Omental fat pad (tissue), 4 donors: Measurements from ENCODE around the gene CIT. TPM values are rescaled to one million over a fixed set of nuclear protein-coding genes. Genes with fewer than 3 reads are reported as not detected.

Source experiments
- ATAC-seq: fragments of 150-250 bp; one replicate; pipeline ENCODE4 v1.9.1; 2016; ENCODE audit warnings: mild to moderate bottlenecking, moderate library complexity; ENCODE audit not compliant: low FRiP score
- DNase-seq: peaks from one replicate; pipeline ENCODE4 v3.0.0-alpha.2; 2019; ENCODE audit warnings: low spot score
- total RNA-seq, 4 donors: library from RNA; depleted of rRNA; stranded (reverse); fragments of >200 nt; gene quantifications; one replicate each; pipeline ENCODE4 v1.1.0, GENCODE V29; 2016
- TF ChIP-seq, protein P1 (sequence below), 3 donors: fragments of 450-650 bp; IDR thresholded peaks; one replicate each; pipeline ENCODE4 v1.5.1; 2016 to 2017; ENCODE audit warnings: antibody characterized with exemption in 3 of 3, mild to moderate bottlenecking in 3 of 3, moderate library complexity in 2 of 3

The CIT gene
- total RNA-seq, 4 donors from 2014 or later = 0.93 to 4.3 (median 3.4) TPM

DNA sequence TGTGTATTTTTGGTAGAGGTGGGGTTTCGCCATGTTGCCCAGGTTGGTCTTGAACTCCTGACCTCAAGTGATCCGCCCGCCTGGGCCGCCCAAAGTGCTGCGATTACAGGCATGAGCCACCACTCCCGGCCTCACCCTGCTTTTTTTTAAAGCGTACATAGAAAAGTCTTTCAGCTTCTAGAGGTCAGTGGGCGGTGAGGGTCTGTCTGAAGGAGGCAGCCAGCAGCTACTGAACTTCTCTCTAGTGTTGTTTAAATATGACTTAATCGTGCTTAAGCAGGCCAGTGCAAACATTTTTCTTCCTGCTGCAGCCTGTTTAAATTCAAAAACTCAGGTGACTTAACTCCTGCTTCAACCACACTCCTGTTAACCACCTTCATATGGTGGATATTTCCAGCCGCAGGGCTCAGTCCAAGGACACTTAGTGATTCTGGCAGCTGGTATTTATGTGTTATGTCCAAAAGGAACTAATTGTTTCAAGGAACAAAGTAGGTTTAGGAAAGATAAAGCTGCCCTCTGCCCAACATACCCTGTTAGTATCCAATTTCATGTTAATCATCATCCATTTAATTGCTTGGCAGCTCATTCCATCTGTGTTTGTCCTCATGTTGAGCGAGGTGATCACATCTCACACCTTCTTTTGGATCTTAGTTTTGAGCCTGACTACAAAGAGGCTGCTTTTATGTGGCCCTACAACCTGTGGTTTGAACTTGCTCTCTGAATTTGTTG, 207.2 kb downstream of the CIT start:
- ATAC-seq = no peak

DNA sequence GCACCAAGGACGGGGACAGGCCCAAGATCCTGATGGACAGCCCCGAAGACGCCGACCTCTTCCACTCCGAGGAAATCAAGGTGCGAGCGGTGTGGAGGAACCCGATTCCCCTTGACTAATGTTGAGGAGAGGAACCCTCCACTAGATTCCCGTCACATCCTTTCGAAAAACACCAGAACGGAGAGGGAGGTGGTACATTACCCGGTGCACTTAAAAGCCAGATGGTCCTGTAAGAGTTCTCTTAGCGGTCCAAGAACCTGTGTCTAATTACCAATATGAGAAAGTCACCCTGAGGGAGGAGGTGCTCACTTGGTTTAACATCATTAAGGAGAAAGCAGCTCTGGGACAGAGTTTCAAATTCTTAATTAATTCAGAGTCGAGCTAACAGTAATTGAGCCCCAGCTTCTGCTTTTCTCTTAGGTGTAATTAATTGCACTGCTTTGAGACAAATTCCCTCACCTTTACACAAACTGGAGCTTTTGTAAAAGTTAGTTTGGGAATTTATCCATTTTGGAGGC, 208.7 kb downstream of the CIT start:
- TF ChIP-seq, protein P1, sequence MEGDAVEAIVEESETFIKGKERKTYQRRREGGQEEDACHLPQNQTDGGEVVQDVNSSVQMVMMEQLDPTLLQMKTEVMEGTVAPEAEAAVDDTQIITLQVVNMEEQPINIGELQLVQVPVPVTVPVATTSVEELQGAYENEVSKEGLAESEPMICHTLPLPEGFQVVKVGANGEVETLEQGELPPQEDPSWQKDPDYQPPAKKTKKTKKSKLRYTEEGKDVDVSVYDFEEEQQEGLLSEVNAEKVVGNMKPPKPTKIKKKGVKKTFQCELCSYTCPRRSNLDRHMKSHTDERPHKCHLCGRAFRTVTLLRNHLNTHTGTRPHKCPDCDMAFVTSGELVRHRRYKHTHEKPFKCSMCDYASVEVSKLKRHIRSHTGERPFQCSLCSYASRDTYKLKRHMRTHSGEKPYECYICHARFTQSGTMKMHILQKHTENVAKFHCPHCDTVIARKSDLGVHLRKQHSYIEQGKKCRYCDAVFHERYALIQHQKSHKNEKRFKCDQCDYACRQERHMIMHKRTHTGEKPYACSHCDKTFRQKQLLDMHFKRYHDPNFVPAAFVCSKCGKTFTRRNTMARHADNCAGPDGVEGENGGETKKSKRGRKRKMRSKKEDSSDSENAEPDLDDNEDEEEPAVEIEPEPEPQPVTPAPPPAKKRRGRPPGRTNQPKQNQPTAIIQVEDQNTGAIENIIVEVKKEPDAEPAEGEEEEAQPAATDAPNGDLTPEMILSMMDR (IDR thresholded peaks at IDR 0.05) = no peak
- ATAC-seq (peak; percentile 25), DNase-seq (no peak)

More for the DNA sequence above, 207.2 kb downstream of the CIT start:
- no peak for DNase-seq
- TF ChIP-seq, protein P1 (IDR thresholded peaks at IDR 0.05) = no peak

DNA sequence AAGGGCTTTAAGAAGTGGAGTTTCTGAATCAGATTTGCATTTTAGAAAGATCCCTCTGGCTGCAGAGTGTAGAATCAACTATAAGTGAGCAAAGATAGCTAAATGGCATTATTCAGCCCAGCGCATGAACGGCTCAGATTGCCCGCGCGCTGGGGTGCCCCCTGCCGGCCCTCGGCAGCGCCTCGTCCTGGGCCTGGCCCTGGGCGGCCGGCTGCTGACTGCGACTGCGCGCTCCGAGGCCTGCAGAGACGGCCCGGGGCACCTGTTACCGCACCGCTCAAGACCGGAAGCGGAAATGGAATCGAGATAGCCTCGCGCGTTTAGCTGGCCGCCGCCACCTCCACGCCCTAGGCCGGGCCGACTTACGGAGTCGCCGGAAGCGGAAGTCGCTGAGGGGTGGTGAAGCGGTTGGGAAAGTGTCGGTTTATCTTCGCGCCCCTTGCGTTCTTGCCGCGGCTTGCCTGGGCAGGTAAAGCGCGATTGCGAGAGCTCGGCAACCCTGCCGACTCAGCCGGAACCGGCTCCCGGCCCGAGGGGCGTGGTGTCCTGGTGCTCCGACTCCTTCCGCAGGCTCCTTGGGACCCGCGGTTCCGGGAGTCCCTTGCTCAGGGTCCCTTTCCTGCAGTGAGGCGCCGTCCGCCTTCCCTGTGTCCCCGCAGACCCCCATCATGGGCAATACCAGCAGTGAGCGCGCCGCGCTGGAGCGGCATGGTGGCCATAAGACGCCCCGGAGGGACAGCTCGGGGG, 209.4 kb downstream of the CIT start, which contains the start of gene PRKAB1:
Gene PRKAB1, plus strand, starts transcription at position 557 of the 747 bp plus-strand sequence. Its CDS starts 112 bp downstream, at position 669.
- DNase-seq (peak; percentile 76), ATAC-seq (peak; percentile 100)
- TF ChIP-seq, protein P1 (IDR thresholded peaks at IDR 0.05) = peak in 1 of 3 donors; percentile 43

DNA sequence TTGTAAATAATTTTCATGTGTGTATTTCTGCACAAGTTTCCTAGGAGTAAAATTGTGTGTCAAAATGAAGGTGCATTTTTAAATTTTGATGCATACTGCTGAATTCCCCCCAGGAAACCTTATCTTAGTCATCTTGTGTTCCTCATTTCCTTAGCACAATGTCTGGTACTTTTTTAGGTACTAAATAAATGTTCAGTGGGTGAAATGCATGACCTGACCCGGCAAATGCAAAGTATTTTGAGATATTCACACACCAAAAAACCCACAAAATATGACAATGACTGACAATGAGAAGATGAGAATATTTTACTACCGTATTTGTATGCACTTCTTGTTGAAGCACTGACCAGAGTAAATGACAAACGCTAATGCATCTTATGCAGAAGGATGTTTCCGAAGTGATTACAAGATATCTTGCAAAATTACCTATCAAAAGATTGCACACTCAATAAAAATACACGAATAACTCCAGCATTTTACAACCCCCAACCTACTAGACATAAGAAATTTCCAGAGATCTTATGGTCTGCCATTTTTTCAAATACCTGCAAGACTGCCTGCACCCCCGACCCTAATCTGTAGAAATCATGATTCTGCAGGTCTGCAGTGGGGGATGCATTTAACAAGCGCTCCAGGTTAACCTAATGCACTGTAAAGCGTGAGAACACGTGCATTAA, 210.1 kb downstream of the CIT start:
- TF ChIP-seq, protein P1 (IDR thresholded peaks at IDR 0.05) = no peak
- DNase-seq (no peak), ATAC-seq (no peak)

DNA sequence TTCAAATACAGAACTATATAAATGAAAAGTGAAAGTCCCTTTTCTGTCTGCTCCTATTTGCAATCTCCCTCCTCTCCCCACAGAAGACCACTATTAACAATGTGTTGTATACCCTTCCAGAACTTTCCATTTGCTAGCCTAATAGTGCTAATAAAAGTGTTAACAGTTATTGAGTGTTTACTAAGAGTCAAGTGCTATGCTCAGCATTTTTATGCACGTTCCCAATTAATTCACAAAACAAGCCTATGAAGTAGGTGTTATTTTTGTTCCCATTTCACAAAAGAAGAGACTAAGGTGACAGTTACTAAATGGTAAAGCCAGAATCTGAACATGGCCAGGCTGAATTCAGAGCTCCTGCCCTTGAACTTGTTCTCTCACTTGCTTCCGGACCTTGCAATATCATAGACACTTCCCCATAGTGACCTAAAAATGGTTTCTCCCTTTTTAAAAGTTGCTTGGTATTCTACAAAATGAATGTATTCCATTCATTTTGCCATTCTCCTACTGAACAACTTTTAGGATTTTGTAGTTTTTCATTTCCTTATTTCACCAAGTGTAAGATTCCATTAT, 210.8 kb downstream of the CIT start:
- no peak for DNase-seq
- TF ChIP-seq, protein P1 (IDR thresholded peaks at IDR 0.05) = no peak
- ATAC-seq = no peak

DNA sequence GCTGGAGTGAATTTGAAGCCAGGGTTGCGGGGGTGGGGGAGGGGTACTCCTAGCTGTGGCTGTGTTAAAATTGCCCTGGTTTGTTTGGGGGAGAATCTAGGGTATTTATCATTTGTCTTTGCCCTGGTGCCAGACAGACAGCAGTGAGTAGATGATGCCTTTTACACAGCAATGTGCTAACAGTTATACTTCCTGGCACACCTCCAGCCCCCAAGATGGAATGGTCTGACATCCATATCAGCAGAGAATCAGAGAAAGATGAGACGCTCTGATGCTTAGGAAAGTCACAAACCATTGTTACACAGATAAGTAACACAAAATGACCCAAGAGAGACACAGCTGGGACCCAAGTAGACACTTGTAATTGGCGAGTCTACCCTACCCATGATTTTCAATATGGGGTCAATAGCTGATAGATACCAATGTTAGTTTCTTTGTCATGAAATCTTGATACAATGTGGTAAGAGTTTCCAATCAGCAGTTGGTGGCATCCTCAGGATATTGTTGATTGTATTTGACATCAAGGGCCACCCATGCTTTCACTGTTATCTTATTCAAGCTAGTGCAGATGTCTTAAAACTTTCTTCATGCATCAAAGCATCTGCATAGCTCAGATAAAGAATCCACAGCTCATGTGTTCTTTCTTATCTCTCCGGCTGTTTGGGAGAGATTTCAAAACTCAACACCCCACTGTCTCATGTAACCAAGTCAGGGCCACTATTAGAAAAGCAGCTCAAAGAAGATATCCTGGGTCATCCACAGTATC, 211.8 kb downstream of the CIT start:
- no peak for ATAC-seq
- no peak for DNase-seq
- TF ChIP-seq, protein P1 (IDR thresholded peaks at IDR 0.05) = no peak
